AG04449 (cell line): ENCODE measurements around the gene C1GALT1C1.
A peak's percentile ranks its signal among the peaks of the same experiment; 100 is the strongest.

Experiments used
- CTCF ChIA-PET: fragments of 350-600 bp; formaldehyde crosslinking; extraction: SDS; loops from one replicate; lab custom pipeline; 2021; ENCODE audit warnings: antibody characterized with exemption; lab: Yijun Ruan, JAX
- POLR2A ChIA-PET: fragments of 400-600, 350-600 bp; formaldehyde crosslinking; extraction: SDS; loops from one replicate; lab custom pipeline; 2020; ENCODE audit warnings: antibody characterized with exemption, inconsistent platforms; lab: Yijun Ruan, JAX
- DNase-seq: peaks from one replicate; pipeline ENCODE4 v3.0.0-alpha.2; 2010; ENCODE audit warnings: low read depth, low spot score
- H3K4me3 ChIP-seq: 2 replicates; pipeline ENCODE4 v1.5.1; 2011; ENCODE audit warnings: low read depth, mild to moderate bottlenecking, control low read depth, low read length
- TF ChIP-seq, protein P1 (sequence below): IDR thresholded peaks from one replicate; pipeline ENCODE4 v1.5.1; 2011; ENCODE audit warnings: mild to moderate bottlenecking, moderate library complexity, low read length, control low read depth, inconsistent platforms; ENCODE audit not compliant: insufficient read depth; ENCODE audit errors: missing control alignments

The C1GALT1C1 gene

DNA sequence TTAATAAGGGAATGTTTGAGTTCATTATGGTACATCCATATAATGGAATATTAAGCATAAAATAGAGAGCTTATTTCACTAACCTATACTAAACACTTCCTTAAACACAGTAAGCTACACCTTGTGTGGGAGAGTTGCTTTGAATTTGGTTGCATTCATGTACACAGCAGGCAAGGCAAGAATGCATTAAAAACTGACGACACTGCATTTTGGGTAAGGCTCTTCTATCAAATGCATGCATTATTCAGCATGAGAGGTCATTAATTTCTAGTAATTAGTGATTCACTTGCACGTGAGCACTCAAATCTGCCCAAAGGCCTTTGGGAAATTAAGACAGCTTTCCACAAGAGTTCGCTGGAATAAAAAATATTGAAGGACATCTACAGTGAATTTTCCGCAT is 8.8 kb upstream of the C1GALT1C1 start:
- no peak for DNase-seq
- ChIA-PET POLR2A (no interaction called here), CTCF (no interaction called here)
- TF ChIP-seq, protein P1, sequence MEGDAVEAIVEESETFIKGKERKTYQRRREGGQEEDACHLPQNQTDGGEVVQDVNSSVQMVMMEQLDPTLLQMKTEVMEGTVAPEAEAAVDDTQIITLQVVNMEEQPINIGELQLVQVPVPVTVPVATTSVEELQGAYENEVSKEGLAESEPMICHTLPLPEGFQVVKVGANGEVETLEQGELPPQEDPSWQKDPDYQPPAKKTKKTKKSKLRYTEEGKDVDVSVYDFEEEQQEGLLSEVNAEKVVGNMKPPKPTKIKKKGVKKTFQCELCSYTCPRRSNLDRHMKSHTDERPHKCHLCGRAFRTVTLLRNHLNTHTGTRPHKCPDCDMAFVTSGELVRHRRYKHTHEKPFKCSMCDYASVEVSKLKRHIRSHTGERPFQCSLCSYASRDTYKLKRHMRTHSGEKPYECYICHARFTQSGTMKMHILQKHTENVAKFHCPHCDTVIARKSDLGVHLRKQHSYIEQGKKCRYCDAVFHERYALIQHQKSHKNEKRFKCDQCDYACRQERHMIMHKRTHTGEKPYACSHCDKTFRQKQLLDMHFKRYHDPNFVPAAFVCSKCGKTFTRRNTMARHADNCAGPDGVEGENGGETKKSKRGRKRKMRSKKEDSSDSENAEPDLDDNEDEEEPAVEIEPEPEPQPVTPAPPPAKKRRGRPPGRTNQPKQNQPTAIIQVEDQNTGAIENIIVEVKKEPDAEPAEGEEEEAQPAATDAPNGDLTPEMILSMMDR: no peak
- H3K4me3 ChIP-seq: no peak overlapping the region

DNA sequence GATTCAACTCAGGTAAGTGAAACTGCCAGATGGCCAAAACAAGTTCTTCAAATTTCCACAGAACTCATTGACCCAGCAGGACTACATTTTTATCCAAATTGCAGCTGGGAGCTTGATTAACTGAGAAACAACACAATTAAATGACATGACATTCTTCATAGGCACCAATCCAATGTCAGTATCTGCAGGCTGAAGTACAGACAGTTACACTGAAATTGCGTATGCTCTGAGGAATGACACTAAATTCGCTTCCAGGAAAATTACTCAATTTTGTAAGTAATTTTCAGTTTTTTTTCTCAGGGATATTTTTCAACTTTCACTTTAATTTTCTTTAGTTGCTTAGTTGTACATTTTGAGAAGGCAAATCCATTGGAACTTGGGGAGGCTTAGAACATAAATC is 4.5 kb downstream of the C1GALT1C1 start:
- CTCF ChIA-PET: no interaction called here
- TF ChIP-seq, protein P1: no peak
- DNase-seq: no peak
- H3K4me3 ChIP-seq: no peak overlapping the region
- POLR2A ChIA-PET: no interaction called here

DNA sequence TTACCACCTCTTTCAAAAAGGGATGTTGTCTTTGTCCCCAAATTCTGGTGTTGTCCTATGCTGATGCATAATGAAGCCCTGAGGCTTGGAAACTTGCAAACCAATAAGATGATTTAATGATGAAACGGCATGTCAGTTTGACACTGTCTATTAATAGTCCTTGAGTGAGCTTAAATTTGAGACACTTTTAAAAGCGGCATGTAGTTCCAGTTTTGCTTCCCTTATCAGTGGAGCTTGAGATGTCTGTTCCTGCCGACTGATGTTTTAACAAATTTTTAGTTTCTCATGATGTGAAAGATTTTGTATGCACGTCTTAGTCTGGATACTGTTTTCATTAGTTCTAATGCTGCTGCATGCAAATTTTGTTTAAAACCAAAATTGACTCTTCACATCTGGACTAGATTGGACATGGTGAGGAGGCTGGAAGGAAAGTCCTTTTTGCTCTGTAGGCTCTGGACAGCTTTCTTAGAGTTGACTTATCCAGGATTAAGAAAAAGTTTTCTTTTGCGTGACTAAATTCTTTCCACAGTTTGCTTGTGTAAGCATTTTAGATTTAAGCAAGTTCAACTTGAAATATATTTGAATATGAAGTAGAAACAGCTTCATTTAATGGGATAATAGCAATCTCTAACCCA is 11.7 kb downstream of the C1GALT1C1 start:
- H3K4me3 ChIP-seq: no peak overlapping the region
- ChIA-PET CTCF (no interaction called here), POLR2A (no interaction called here)
- TF ChIP-seq, protein P1: no peak
- no peak for DNase-seq

DNA sequence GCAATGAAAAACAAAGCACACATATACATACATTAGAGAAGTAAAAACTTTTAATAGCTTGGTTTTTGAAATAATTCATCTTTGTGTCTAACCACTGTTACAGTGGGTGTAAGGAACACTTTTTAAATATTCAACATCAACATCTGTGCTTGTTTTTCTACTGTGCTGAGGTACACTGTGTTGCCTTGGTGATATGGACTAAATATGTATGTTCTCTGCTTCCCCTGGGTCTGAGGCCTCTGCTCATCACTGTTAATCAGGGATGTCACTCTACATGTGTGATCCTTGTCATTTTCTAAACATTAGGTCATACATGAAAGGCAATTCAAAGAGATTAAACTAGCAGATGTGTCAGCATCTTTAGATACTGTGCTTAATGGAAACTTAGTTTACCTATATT is 15.0 kb downstream of the C1GALT1C1 start:
- CTCF ChIA-PET: no interaction called here
- no peak for DNase-seq
- TF ChIP-seq, protein P1: no peak
- POLR2A ChIA-PET: no interaction called here
- H3K4me3 ChIP-seq: no peak overlapping the region

DNA sequence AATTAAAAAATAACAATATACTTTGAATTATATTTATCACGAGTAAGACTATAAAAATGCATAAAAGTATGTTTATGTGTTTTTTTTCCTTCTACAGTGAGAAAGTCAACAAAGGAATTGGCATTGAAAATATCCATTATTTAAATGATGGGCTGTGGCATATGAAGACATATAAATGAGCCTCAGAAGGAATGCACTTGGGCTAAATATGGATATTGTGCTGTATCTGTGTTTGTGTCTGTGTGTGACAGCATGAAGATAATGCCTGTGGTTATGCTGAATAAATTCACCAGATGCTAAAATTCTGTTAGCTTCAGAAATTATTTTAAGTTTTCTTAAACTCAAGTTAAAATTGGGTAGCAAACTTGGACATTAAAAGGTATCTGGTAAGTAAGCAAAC is 17.8 kb downstream of the C1GALT1C1 start:
- DNase-seq: no peak
- ChIA-PET CTCF (no interaction called here), POLR2A (no interaction called here)
- TF ChIP-seq, protein P1: no peak
- H3K4me3 ChIP-seq: no peak overlapping the region

DNA sequence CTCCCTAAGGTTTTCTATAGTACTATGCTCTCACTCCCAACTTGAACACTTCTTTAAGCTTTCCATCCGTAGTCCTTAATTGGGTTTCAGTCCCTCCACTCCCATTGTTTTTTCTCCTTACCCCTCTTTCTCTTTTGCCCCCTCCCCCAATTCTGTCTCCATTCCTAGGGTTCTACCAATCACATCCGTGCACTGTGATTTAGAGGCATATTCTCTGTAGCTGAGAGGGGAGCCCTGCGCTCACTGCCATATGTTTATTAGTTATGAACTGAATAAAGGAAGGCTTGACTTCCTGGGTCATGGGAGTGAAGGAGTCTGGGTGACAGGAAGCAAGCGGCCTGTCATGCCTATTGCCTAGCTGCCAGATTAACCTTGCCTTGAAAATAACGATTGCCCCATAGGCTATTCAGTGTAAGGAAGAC is 25.5 kb downstream of the C1GALT1C1 start:
- ChIA-PET POLR2A (interaction anchor here (1.3 to 1.6 kb wide), 2 partner anchors 20 to 43 kb away, joined by 5 to 12 read pairs; partner anchors contain the start of gene CUL4B), CTCF (interaction anchor here (1.0 to 2.0 kb wide), 3 partner anchors 106 to 186 kb away, joined by 3 to 4 read pairs (median 3); no protein-coding TSS in a partner anchor)
- TF ChIP-seq, protein P1: no peak
- H3K4me3 ChIP-seq: peak overlapping the region; percentile 67
- no peak for DNase-seq
